ENCODE measurements around the gene GMPS. TPM values are rescaled to one million over a fixed set of nuclear protein-coding genes. Genes with fewer than 3 reads are reported as not detected.
A peak's percentile ranks its signal among the peaks of the same experiment; 100 is the strongest.

The GMPS gene
- total RNA-seq, 4 donors from 2014 or later, result 26.8 to 48.8 (median 29.9) TPM

DNA sequence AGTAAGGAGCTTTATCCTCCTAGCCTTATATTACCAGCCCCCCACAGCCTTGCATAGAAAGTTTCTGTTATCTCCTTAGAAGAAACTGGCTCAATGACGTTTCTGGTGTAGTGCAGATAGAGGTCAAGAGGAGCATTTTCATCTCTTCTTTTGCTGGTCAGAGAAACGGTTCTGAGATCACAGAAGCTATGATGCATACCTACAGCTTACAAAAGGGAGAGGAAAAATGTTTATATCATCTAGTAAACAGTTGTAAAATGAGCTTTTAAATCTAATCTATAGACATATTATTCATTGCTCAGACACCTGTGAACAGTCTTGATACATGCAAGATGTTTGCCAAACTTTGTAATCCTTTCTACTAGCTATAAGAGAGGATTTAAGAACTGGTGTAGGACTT is 68.0 kb downstream of the GMPS start:
- no peak for ATAC-seq
- Histone ChIP-seq H3K9me3 (no peaks in the 10 kb centered on the region), H3K4me1 (no peaks in the 10 kb centered on the region), H3K36me3 (peaks cover 0 to 71% of the 10 kb centered on the region in 2 donors), H3K27me3 (no peaks in the 10 kb centered on the region), H3K27ac (no peak overlapping the region), H3K4me3 (no peak overlapping the region)
- WGBS, 2 donors (ENCODE audit: low coverage in 1 of 2), result 15 to 45% methylated on average over 2 of the region's 2 CpGs
- TF ChIP-seq POLR2AphosphoS5 (IDR thresholded peaks at IDR 0.05), result no peak
- TF ChIP-seq, protein P1, sequence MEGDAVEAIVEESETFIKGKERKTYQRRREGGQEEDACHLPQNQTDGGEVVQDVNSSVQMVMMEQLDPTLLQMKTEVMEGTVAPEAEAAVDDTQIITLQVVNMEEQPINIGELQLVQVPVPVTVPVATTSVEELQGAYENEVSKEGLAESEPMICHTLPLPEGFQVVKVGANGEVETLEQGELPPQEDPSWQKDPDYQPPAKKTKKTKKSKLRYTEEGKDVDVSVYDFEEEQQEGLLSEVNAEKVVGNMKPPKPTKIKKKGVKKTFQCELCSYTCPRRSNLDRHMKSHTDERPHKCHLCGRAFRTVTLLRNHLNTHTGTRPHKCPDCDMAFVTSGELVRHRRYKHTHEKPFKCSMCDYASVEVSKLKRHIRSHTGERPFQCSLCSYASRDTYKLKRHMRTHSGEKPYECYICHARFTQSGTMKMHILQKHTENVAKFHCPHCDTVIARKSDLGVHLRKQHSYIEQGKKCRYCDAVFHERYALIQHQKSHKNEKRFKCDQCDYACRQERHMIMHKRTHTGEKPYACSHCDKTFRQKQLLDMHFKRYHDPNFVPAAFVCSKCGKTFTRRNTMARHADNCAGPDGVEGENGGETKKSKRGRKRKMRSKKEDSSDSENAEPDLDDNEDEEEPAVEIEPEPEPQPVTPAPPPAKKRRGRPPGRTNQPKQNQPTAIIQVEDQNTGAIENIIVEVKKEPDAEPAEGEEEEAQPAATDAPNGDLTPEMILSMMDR (IDR thresholded peaks at IDR 0.05), result no peak
- TF ChIP-seq POLR2A (IDR thresholded peaks at IDR 0.05), result no peak
- TF ChIP-seq EP300 (IDR thresholded peaks at IDR 0.05), result no peak

DNA sequence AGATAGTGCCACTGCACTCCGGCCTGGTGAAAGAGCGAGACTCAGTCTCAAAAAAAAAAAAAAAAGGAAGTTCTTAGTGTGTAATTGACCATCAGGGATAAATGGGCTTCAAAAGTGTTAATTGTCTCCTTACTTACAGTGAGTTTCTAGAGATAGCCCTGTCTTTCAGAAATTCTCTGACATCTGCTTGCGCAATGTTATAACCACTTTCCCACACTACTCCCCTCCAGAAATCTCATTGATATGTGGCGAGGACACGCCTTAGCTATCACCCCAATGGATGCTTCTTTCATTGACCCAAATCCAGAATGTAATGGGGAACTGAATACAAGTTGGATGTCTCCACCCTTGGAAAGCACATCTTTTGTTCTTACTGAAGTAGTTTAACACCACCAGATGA is 70.9 kb downstream of the GMPS start:
- TF ChIP-seq, protein P1 (IDR thresholded peaks at IDR 0.05), result no peak
- no peak for TF ChIP-seq POLR2A (IDR thresholded peaks at IDR 0.05)
- no peak for TF ChIP-seq EP300 (IDR thresholded peaks at IDR 0.05)
- no peak for TF ChIP-seq POLR2AphosphoS5 (IDR thresholded peaks at IDR 0.05)
- no peak overlapping the region for H3K27ac ChIP-seq
- H3K27me3 ChIP-seq, result no peaks in the 10 kb centered on the region
- no peaks in the 10 kb centered on the region for H3K4me1 ChIP-seq
- no peak overlapping the region for H3K4me3 ChIP-seq
- H3K9me3 ChIP-seq, result no peaks in the 10 kb centered on the region
- WGBS, 2 donors (ENCODE audit: low coverage in 1 of 2), result 80 to 92% methylated on average over 2 to 5 of the region's 5 CpGs
- H3K36me3 ChIP-seq, result peaks cover 0 to 47% of the 10 kb centered on the region in 2 donors
- no peak for ATAC-seq

DNA sequence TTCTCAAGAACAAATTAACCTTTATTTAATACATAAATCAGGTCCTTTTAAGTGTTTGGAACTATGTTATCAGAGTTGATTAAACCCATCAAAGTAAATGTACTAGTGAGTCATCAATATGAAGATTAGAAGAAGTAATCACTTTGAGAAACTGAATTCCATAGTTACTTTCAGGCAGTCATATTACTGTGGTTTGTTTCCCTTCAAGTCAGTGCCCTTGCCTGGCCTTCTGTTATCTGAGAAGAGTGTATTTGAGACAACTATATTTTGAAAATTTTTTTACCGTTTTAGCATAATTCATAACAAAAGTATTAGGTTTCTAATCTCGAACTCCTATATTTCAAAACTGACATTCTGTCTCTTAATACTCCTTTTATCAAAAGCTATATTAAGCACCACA is 73.6 kb downstream of the GMPS start:
- no peak overlapping the region for H3K27ac ChIP-seq
- H3K9me3 ChIP-seq, result no peaks in the 10 kb centered on the region
- WGBS, 2 donors (ENCODE audit: low coverage in 1 of 2), result 68 to 77% methylated on average over 2 of the region's 2 CpGs
- H3K4me3 ChIP-seq, result no peak overlapping the region
- TF ChIP-seq EP300 (IDR thresholded peaks at IDR 0.05), result no peak
- TF ChIP-seq POLR2AphosphoS5 (IDR thresholded peaks at IDR 0.05), result no peak
- TF ChIP-seq POLR2A (IDR thresholded peaks at IDR 0.05), result no peak
- TF ChIP-seq, protein P1 (IDR thresholded peaks at IDR 0.05), result no peak
- no peaks in the 10 kb centered on the region for H3K4me1 ChIP-seq
- no peak for ATAC-seq
- H3K27me3 ChIP-seq, result no peaks in the 10 kb centered on the region
- H3K36me3 ChIP-seq, result peaks cover 0 to 20% of the 10 kb centered on the region in 2 donors

DNA sequence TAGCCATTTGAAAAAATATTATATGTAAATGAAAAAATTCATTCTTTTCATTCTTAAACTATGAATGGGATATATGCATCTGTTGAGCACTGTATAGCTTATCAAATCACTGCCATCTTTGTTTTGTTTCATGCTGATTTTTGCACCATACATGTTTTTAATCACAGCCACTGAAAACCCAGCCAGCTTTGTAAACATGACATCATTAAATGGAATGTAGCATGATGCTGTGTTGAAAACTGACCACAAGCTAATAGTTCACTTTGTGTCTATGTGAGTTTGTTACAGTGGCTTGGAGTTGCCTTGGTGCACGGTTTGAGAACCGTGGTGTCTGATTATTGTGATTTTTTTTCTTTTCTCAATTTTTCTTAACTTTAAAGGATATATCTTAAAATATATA is 75.7 kb downstream of the GMPS start:
- Histone ChIP-seq H3K4me3 (no peak overlapping the region), H3K27me3 (no peaks in the 10 kb centered on the region), H3K27ac (no peak overlapping the region), H3K4me1 (no peaks in the 10 kb centered on the region), H3K36me3 (peaks cover 0 to 12% of the 10 kb centered on the region in 2 donors), H3K9me3 (no peaks in the 10 kb centered on the region)
- ATAC-seq, result peak; percentile 61
- TF ChIP-seq POLR2A (IDR thresholded peaks at IDR 0.05) (no peak), POLR2AphosphoS5 (IDR thresholded peaks at IDR 0.05) (no peak), EP300 (IDR thresholded peaks at IDR 0.05) (no peak)
- TF ChIP-seq, protein P1 (IDR thresholded peaks at IDR 0.05), result no peak
- 68 to 70% methylated on average over 2 of the region's 2 CpGs for WGBS, 2 donors (ENCODE audit: low coverage in 1 of 2)

DNA sequence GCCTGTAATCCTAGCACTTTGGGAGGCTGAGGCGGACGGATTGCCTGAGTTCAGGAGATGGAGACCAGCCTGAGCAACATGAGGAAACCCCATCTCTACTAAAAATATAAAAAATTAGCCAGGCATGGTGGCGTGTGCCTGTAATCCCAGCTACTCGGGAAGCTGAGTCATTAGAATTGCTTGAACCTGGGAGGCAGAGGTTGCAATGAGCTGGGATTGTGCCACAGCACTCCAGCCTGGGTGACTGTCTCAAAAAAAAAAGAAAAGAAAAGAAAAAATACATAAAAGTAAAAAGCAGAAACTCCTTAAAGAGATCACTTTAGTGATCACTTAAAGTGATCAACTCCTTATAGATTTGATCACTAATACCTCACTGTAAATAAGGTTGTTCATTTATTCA is 78.0 kb downstream of the GMPS start:
- Histone ChIP-seq H3K27ac (no peak overlapping the region), H3K4me3 (no peak overlapping the region), H3K36me3 (no peaks in the 10 kb centered on the region), H3K27me3 (no peaks in the 10 kb centered on the region), H3K4me1 (no peaks in the 10 kb centered on the region), H3K9me3 (no peaks in the 10 kb centered on the region)
- WGBS, 2 donors (ENCODE audit: low coverage in 1 of 2), result 65 to 80% methylated on average over 2 to 4 of the region's 4 CpGs
- ATAC-seq, result no peak
- TF ChIP-seq POLR2AphosphoS5 (IDR thresholded peaks at IDR 0.05) (no peak), POLR2A (IDR thresholded peaks at IDR 0.05) (no peak)
- TF ChIP-seq, protein P1 (IDR thresholded peaks at IDR 0.05), result no peak

All from gastroesophageal sphincter (tissue), 4 donors.